ENCODE data around the gene DENND5B. TPM values are rescaled to one million over a fixed set of nuclear protein-coding genes. Genes with fewer than 3 reads are reported as not detected.

DENND5B gene
- total and polyA plus RNA-seq, 10 of the 15 experiments (the other 5 are each of a cell fraction or from before 2014, with no cell fraction given): 0.39 to 32.5 (median 20.6) TPM

- intact Hi-C loops (cut with micrococcal nuclease; ENCODE audit: unreplicated experiment): no loop called here
- Histone ChIP-seq H3K4me3 (no peak overlapping the region), H3K9ac (ENCODE audit: control insufficient read depth, insufficient read depth, low read length) (no peak overlapping the region), H3K36me3 (ENCODE audit: control insufficient read depth in 2 of 2, insufficient read depth in 2 of 2, low read length in 1 of 2) (peaks cover 0 to 3% of the 10 kb centered on the region in 2 experiments; a peak in 1 of 4 replicates), H3K27me3 (replicated peaks in 1 of 2; ENCODE audit: control insufficient read depth in 2 of 2, insufficient read depth in 2 of 2, low read length in 1 of 2) (no peaks in the 10 kb centered on the region), H3K9me3 (replicated peaks; ENCODE audit: control insufficient read depth, insufficient read depth, low read length) (no peaks in the 10 kb centered on the region; the same call in 2 of the 3 replicates), H2AFZ (ENCODE audit: control insufficient read depth, low read depth, low read length) (no peak overlapping the region), H3K27ac (ENCODE audit: control insufficient read depth, insufficient read depth) (no peak overlapping the region), H3K4me1 (ENCODE audit: control insufficient read depth, insufficient read depth, low read length) (no peaks in the 10 kb centered on the region; the same call in 1 of the 2 replicates), H4K20me1 (ENCODE audit: control insufficient read depth, insufficient read depth) (no peaks in the 10 kb centered on the region), H3K79me2 (ENCODE audit: control insufficient read depth, insufficient read depth, low read length) (no peaks in the 10 kb centered on the region; the same call in 1 of the 2 replicates), H3K4me2 (ENCODE audit: control insufficient read depth, insufficient read depth) (no peak overlapping the region)
- ATAC-seq: no peak
- WGBS (ENCODE audit: insufficient coverage, insufficient replicate concordance, low lambda C conversion rate, missing lambda C conversion rate): 57% methylated on average over 6 of the region's 6 CpGs
- CTCF ChIA-PET: no interaction called here
- SMC1A ChIA-PET (ENCODE audit: uncharacterized antibody, unreplicated experiment): interaction anchor here (0.6 kb wide), 1 partner anchor 110 kb away, joined by 3 read pairs; no protein-coding TSS in a partner anchor
- no peak for FAIRE-seq
- RAD21 ChIA-PET (ENCODE audit: unreplicated experiment): no interaction called here
- in situ Hi-C loops (cut with MboI): no loop called here
- no peak for DNase-seq (ENCODE audit: low read depth, low spot score)
- POLR2A ChIA-PET: interaction anchor here (0.6 kb wide), 1 partner anchor 175 kb away, joined by 4 read pairs; no protein-coding TSS in a partner anchor
- BruUV-seq (replicated peaks): no TSS peak
- no peak for TF ChIP-seq CEBPZ (IDR thresholded peaks at IDR 0.05; ENCODE audit: low read depth, low read length)
- no peak for TF ChIP-seq EED (IDR thresholded peaks at IDR 0.05; ENCODE audit: low read depth)
- TF ChIP-seq USF1 (IDR thresholded peaks at IDR 0.05; ENCODE audit: borderline replicate concordance, extremely low read length, insufficient read depth, low read depth, low read length): no peak
- TF ChIP-seq ZBTB11 (CRISPR knock-in tag; IDR thresholded peaks at IDR 0.05): no peak
- no peak for TF ChIP-seq MXI1 (IDR thresholded peaks at IDR 0.05; ENCODE audit: low read depth, low read length)
- TF ChIP-seq ELK1 (IDR thresholded peaks at IDR 0.05; ENCODE audit: low read depth, low read length): no peak
- no peak for TF ChIP-seq MEF2A (IDR thresholded peaks at IDR 0.05; ENCODE audit: insufficient read depth, low read depth, low read length)
- TF ChIP-seq POLR2A (IDR thresholded peaks at IDR 0.05; ENCODE audit: low read depth, low read length): no peak
- TF ChIP-seq BACH1 (IDR thresholded peaks at IDR 0.05; ENCODE audit: borderline replicate concordance): no peak
- no peak for TF ChIP-seq ZNF687 (IDR thresholded peaks at IDR 0.05)
Measured at GRCh38 chr12:31471051-31471450, 119.9 kb downstream of the DENND5B start.

Measured in GM12878 (cell line).